ENCODE results near the gene CXCL6. TPM values are rescaled to one million over a fixed set of nuclear protein-coding genes. Genes with fewer than 3 reads are reported as not detected.
A peak's percentile ranks its signal among the peaks of the same experiment; 100 is the strongest.

The CXCL6 gene
- total RNA-seq, 1 donor from 2014 or later: 0.51 TPM

GRCh38 chr4:73868206-73869129 is 32.0 kb downstream of the CXCL6 start:
- no peak for DNase-seq

GRCh38 chr4:73869130-73870055 is 32.9 kb downstream of the CXCL6 start, which contains the start of gene CXCL1:
Gene CXCL1 (plus strand): TSS chr4:73869393. CDS start chr4:73869471, 78 bp downstream.
- DNase-seq: peak; percentile 47

DNA sequence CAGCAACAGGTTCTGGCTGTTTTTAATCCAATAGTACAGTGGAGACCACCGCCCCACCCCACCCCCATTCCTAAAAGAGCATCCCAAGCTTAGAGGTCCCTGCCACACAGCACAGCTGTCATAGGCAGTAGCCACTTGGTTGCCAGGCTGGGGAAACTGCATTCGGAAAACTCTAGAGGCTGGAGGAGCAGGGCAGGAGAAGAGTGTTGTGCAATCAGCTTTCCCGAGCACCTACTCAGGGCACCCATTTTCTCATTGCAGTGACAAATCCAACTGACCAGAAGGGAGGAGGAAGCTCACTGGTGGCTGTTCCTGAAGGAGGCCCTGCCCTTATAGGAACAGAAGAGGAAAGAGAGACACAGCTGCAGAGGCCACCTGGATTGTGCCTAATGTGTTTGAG is 33.8 kb downstream of the CXCL6 start:
- DNase-seq: no peak

- no peak for DNase-seq
Measured at GRCh38 chr4:73870768-73871167, 34.3 kb downstream of the CXCL6 start.

GRCh38 chr4:73871511-73872310 is 35.2 kb downstream of the CXCL6 start:
- DNase-seq: no peak

DNA sequence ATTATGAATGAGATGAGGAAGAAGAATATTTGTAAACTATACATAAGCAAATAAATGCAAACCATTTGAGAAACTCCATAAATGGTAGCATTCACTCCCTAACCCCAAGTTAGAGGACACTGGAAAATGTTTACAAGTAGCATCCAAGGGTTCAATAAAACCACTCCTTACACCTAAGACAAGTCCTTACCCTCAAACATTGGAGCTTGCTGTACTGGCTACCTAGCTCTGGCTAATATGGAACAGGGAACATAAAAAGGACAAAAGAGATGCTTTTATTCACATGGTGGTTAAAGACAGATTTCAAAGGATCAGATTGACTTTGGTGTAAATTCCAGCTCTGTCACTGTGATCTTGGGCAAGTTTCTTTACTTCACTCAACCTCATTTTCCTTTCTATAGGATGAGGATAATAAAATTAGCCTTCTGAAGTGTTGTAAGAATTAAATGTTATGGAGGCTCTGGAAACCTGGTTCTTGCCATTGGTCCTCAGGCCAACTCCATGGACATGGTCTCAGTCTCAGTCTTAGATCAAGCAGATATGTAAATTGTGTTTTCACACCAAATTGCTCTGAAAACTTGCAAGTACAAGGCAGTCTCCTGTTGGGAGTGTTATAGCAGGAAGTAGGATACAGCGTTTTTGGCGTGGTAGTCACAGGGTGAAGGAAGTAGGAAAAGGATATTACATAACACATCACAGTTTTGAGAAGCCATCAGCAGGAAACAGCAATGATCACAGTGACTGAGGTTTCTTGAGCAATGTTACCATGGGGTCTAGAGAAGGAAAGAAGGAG is 36.0 kb downstream of the CXCL6 start:
- no peak for DNase-seq

DNA sequence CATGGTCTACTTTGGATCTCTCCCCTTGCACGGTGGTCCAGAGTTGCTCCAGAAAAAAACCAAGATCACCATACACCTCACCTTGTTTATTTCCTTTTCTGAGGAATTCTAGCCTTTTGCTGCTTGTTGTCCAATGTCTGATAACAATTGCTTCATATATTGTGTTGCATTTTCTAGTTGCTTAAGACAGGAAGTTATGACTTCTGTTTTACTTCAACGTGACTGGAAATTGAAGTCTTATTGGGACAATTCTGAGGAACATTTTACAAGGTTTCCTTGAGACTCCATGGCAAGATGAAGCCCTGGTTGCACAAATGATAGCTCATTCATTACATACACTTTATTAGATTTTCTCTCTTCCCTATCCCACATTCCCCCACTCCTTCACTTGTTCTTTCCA is 37.9 kb downstream of the CXCL6 start:
- DNase-seq: no peak

DNA sequence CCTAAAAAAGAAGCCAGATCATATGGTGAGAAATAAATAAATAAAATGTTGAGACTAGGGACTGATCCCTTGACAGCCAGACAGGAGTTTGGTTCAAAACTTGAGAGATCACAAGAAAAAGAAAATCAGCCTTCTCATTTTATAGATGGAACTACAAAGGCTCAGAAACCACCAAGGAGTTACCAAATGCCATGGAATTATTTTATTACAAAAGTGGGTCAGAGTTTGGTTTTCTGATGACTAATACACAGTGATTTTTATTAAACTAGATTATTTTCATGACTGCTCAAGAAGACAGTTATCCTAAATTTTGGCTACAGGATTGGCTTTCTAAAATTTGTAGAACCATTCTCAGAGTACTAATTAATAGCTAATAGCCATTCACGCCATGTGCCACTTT is 38.9 kb downstream of the CXCL6 start:
- DNase-seq: no peak

GRCh38 chr4:73883306-73883705 is 46.8 kb downstream of the CXCL6 start:
- no peak for DNase-seq

DNA sequence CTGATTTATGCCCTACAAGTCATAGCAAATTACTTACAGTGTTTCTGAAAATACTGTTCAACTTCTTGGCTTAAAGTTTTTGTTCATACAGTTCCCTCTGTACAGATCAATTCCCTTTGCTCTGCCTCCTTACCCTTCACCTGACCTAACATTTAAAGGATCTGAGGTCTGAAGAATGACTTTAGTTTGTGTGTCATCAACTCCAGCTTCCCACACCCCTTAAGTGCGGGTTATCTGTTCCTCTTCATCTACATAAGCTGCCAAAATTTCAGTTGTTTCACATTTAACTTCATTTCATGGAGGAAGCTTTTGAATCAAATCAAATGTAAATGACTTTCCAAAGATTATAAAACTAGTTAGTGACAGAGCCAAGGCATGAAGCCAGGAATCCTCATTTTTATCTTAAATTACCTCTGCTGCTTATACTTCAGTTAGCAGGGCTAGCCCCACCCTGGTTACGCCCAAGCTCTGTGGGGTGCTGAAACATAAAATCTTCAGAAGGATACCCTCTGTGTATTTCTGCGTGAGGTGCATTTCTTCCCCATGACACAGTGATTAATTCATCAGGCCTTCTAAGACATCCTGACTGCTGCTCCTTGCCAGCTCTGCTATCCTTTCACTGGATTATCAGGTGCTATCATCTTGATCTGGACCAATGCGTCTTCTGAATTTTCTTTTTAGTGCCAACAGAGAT is 49.2 kb downstream of the CXCL6 start:
- DNase-seq: no peak

Other genes with a start within 250 kb of the CXCL6 start
- 3.3 TPM for gene RASSF6, start 216.2 kb upstream of the CXCL6 start, total RNA-seq
- gene CXCL8, start 96.1 kb upstream of the CXCL6 start, total RNA-seq: 9.6 TPM
- not detected for gene PF4V1, start 16.6 kb downstream of the CXCL6 start, total RNA-seq
- gene CXCL1, start 32.7 kb downstream of the CXCL6 start, total RNA-seq: 2.1 TPM
- gene PF4, start 145.3 kb downstream of the CXCL6 start, total RNA-seq: 0.72 TPM
- 2.9 TPM for gene PPBP, start 151.5 kb downstream of the CXCL6 start, total RNA-seq
- gene CXCL5, start 162.0 kb downstream of the CXCL6 start, total RNA-seq: 0.72 TPM
- gene CXCL3, start 202.0 kb downstream of the CXCL6 start, total RNA-seq: 1.4 TPM

All from tongue (tissue), 2 donors.